NCI-H128 (cell line): Measurements from ENCODE around the gene RCAN3.
"Not testable (repeated sequence)": the region's sequence is repeated elsewhere in the genome, so short reads cannot be mapped to it uniquely, and the experiment has no call there.

Source experiments
- DNase-seq: peaks from one replicate; lab custom pipeline; 2025; ENCODE audit not compliant: unreplicated experiment; lab: John Stamatoyannopoulos, UW

Gene RCAN3

DNA sequence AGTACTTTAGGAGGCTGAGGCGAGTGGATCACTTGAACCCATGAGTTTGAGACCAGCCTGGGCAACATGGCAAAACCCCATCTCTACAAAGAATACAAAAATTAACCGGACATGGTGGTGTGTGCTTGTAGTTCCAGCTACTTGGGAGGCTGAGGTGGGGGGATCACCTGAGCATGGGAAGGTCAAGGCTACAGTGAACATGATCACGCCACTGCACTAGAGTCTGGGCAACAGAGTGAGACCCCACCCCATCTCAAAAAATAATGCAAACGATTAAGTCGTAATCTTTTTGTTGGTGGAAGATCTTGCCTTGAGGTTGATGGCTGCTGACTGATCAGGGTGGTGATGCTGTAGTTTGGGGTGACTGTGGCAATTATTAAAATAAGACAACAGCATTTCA lies 6.3 kb downstream of the RCAN3 start:
- DNase-seq = no peak

- no peak for DNase-seq
These were observed 11.1 kb downstream of the RCAN3 start for GRCh38 chr1:24513706-24514105.

DNA sequence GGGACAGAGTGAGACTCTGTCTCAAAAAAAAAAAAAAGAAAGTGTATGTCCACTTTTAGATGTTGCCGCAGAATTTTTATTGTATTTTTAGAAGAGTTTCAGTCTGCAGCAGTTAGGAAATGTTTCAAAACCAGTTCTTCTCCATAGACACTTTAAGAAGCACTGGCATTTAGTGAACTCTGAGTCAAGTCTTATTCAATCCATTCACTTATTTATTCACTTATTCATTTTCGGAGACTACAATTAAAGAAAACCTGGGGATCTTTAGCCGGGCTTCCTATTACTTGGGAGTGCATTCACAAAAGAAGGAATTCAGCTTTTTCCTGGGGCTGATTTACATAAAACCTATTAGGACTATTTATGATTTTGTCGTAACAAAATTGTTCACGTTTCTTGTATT lies 12.3 kb downstream of the RCAN3 start:
- DNase-seq = no peak

DNA sequence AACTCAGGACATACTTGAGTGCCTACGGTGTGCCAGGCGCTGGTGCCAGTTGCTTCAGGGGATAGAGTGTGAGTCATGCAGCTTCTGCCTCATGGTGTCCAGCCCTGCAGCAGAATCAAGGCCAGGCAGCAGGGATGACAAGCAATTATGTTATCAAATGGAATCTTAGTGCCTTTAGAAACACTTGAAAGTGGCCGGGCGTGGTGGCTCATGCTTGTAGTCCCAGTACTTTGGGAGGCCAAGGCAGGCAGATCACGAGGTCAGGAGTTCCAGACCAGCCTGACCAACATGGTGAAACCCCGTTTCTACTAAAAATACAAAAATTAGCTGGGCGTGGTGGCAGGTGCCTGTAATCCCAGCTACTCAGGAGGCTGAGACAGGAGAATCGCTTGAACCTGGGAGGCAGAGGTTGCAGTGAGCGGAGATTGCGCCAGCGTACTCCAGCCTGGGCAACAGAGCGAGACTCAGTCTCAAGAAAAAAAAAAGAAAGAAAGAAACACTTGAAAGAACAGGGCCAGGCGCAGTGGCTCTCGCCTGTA lies 13.1 kb downstream of the RCAN3 start:
- not testable (repeated sequence) for DNase-seq

DNA sequence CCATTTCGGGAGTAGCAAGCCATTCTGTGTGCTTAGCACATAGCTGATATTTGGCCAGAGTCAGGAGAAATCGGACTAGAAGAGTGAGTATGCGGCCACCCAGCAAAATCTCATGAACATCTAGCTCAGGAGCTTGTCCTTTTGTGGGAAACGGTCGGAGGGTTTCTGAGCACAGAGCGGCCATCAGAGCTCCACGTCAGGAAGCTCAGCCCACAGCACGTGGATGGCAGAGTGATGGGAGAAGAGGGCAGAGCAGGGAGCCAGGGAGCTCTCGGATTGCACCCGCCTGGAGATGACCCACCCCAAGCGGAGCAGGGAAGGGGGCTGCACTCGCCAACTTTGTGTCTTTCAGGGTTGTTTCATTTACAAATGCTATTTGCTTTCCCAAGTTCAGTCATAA lies 13.9 kb downstream of the RCAN3 start:
- no peak for DNase-seq

- no peak for DNase-seq
These were observed 15.3 kb downstream of the RCAN3 start for GRCh38 chr1:24517898-24518297.

DNA sequence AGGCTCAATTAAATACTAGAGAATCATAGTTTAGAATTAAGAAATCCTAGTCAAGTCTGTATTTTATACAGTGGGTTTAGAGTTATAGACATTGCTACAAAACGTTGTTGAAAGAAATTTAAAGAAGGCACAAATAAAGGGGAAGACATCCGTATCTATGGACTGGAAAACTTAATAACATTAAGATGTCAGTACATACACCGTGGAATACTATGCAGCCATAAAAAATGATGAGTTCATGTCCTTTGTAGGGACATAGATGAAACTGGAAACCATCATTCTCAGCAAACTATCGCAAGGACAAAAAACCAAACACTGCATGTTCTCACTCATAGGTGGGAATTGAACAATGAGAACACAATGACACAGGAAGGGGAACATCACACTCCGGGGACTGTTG lies 17.6 kb downstream of the RCAN3 start:
- DNase-seq = not testable (repeated sequence)

DNA sequence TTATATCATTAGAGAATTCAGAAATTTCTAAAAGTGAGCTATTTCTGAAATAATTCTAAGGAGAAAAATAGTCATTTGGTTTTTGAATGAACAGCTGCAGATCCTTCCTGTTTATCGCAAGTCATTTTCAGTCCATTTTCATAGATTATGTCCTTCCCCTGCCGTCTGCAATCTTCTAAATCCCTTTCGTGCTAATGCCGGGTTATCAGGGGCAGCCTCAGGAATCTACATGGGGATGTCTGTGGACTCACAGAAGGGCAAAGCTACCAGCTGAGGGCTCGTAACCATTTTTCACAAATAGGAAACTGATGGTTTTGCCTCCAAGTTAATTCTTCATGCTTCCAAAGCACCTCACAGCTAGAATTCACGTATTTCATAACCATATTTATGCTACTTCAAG lies 23.0 kb downstream of the RCAN3 start:
- DNase-seq = no peak

DNA sequence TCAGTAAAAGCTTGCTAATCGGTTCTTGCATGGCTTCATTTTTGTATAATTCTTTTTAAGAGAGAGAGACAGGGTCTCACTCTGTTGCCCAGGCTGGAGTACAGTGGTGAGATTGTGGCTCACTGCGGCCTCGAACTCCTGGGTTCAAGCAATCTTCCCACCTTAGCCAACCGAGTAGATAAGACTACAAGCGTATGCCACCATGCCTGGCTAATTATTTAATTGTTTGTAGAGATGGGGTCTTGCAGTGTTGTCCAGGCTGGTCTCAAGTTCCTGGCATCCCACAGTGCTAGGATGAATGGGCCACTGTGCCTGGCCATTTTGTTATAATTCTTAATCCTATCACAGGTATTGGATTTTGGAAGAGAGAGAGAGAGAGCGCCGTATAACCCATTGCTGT lies 23.4 kb downstream of the RCAN3 start:
- no peak for DNase-seq

DNA sequence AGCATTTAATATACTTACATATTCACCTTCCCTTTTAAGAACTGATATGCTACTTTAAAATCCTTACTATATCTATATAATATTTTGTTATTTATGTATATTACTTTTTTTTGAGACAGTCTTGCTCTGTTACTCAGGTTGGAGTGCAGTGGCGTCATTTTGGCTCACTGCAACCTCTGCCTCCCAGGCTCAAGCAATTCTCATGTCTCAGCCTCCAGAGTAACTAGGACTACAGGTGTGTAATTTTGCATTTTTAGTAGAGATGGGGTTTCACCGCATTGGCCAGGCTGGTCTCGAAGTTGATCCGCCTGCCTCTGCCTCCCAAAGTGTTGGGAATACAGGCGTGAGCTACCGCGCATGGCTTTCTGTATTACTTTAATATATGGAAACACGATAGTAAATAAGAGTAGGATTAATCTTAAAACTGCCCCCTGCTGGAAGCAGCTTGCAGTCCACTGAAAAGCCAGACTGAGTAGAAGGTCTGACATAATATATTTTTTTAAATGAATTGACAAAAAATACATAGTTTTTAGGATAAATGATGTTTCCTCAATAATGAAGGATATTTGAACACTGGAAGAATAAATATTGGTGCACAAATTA lies 24.4 kb downstream of the RCAN3 start:
- DNase-seq = no peak

DNA sequence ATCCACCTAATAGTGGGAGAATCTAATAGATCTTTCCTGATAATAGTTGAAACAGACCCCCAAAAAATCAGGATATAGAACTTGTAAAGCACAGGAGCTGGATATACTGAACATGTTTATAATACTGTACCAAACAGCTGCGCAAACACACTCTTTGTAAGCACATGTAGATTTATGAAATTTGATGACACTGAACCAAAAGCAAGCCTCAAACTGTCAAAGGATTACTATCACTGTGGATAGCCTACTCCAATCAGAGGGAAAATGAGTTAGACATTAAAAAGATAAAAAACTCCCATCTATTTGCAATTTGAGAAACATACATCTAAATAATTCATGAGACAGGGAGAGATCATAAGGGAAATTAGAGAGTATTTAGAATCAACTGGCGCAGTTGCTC lies 26.1 kb downstream of the RCAN3 start:
- peak; percentile 51 for DNase-seq

DNA sequence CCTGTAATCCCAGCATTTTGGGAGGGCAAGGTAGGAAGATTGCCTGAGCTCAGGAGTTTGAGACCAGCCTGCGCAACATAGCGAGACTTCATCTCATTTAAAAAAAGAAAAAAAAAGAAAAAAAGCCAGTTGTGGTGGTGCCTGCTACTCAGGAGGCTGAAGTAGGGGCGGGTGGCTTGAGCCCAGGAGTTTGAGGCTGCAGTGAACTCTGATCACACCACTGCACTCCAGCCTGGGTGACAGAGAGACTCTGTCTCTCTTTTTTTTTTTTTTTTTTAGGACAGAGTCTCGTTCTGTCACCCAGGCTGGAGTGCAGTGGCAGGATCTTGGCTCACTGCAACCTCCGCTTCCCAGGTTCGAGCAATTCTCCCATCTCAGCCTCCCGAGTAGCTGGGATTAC lies 26.7 kb downstream of the RCAN3 start:
- not testable (repeated sequence) for DNase-seq

DNA sequence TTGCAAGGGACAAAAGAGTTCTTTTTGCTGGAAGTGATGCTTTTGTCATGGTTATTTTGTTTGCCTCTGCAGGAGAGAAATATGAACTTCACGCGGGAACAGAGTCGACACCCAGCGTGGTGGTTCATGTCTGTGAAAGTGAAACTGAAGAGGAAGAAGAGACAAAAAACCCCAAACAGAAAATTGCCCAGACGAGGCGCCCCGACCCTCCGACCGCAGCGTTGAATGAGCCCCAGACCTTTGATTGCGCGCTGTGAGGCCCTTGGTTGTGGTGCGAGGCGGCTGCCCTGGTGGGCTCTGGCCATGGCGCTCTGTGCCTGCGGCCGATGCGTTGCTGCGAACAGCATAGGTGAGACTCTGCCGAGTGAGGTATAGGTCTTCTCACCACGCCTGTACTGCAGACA lies 32.4 kb downstream of the RCAN3 start:
- no peak for DNase-seq

- no peak for DNase-seq
These were observed 33.1 kb downstream of the RCAN3 start for GRCh38 chr1:24535778-24536177.

- no peak for DNase-seq
These were observed 33.8 kb downstream of the RCAN3 start for GRCh38 chr1:24536391-24536840.

- no peak for DNase-seq
These were observed 37.6 kb downstream of the RCAN3 start for GRCh38 chr1:24540051-24540905.

DNA sequence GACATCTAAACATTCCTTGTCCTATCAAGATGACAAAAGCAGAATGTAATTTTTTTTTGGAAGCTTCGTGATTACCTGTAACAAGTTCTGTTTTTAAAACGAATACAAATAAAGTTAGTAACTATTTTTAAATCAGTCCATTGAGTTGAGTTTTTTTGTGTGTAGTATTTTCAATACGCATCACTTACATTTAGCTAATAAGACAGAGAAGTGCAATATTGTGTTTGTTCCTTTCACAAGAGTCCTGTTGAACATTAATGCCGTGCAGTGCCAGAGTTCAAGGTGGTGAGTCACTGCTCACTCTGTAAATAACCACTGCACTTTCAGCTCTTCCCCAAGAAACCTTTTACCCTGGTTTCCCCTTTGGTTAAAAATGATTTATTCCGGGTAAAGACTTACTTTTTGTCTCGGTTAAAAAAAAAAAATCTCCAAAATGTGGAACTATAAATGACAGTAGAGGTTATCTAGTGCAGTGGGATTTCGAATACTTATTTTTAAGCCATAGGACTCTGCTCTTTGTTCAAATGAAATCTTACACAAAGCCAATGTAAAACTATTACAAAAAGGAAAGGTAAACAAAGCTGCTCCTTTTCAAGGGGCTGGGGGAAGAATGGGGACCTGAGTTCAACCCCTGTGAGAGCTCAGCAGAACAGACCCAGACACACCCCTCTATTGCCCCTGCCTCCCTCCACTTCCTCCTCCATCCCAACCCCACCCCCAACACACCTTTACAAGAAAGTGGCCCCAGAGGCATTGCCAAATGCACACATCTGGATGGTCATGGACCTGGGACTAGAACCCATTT lies 38.5 kb downstream of the RCAN3 start:
- no peak for DNase-seq

DNA sequence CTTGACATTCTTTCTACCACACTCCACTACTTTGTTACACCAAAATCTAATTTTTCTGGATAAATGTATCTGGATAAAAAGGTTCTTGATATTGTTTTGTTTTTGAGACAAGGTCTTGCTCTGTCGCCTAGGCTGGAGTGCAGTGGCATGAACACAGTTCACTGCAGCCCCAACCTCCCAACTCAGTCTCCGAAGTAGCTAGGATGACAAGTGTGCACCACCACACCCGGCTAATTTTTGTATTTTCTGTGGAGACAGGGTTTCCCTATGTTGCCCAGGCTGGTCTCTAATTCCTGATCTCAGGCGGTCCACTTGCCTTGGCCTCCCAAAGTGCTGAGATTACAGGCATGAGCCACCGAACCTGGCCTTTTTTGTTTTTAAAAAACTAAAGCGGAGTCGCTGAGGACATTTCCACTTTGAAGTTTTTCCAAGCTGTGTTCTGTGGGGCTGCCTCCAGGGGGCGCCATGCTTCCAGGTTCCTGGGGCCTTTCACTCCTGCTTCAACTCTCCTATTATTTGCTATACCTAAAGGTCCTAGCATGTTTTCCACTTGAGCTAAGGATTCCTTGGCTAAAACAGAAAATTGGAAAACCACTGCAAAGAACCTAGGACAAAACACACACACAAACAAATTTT lies 39.2 kb downstream of the RCAN3 start:
- no peak for DNase-seq

GRCh38 chr1:24544239-24544638 lies 41.6 kb downstream of the RCAN3 start:
- no peak for DNase-seq

GRCh38 chr1:24545662-24546061 lies 43.0 kb downstream of the RCAN3 start:
- DNase-seq = no peak

- no peak for DNase-seq
These were observed 44.6 kb downstream of the RCAN3 start for GRCh38 chr1:24547195-24547594.
